H1 (cell line): Measurements from ENCODE around the gene UBE2O. TPM values are rescaled to one million over a fixed set of nuclear protein-coding genes. Genes with fewer than 3 reads are reported as not detected.

Experiments used
- CTCF ChIA-PET: fragments of 300-600 bp; sonication (Branson Sonifier 250); formaldehyde crosslinking; loops from one replicate; lab custom pipeline; 2021; ENCODE audit not compliant: partially characterized antibody; lab: Charles Lee
- POLR2A ChIA-PET: fragments of 300-600 bp; sonication (Branson Sonifier 250); formaldehyde crosslinking; loops from one replicate; lab custom pipeline; 2021; ENCODE audit warnings: inconsistent platforms; ENCODE audit not compliant: partially characterized antibody; lab: Charles Lee
- DNase-seq, 2 experiments: peaks; one replicate each; pipeline versions ENCODE4 v3.0.0 to v3.0.0-alpha.2; 2010 to 2022; ENCODE audit warnings: low spot score in 2 of 2, low read depth in 1 of 2, mixed read lengths in 1 of 2
- FAIRE-seq: peaks from 2 replicates; lab custom pipeline; 2011; peaks lifted over from hg19 to GRCh38; lab: Jason Lieb, UNC
- H2AFZ ChIP-seq: 2 replicates; pipeline ENCODE4 v1.8.1; 2012; ENCODE audit warnings: low read length, inconsistent platforms
- H2AK5ac ChIP-seq: 2 replicates; pipeline ENCODE4 v1.6.1; 2013; ENCODE audit warnings: low read depth, low read length
- H2BK120ac ChIP-seq: replicated peaks from 2 replicates; pipeline ENCODE3; 2013; ENCODE audit warnings: low read depth, low read length, inconsistent platforms
- H2BK12ac ChIP-seq: 2 replicates; pipeline ENCODE4 v1.6.1; 2013; ENCODE audit warnings: low read depth, low read length
- H2BK15ac ChIP-seq: 2 replicates; pipeline ENCODE4 v1.6.1; 2013; ENCODE audit warnings: low read length
- H2BK20ac ChIP-seq: 2 replicates; pipeline ENCODE4 v1.6.1; 2013; ENCODE audit warnings: low read length
- H2BK5ac ChIP-seq: 2 replicates; pipeline ENCODE4 v1.6.1; 2013; ENCODE audit warnings: low read depth, low read length
- H3K14ac ChIP-seq: 2 replicates; pipeline ENCODE4 v1.6.1; 2013; ENCODE audit warnings: inconsistent platforms; ENCODE audit not compliant: insufficient read length
- H3K18ac ChIP-seq: 2 replicates; pipeline ENCODE4 v1.6.1; 2013; ENCODE audit warnings: low read length; ENCODE audit errors: extremely low read depth
- H3K23ac ChIP-seq: 2 replicates; pipeline ENCODE4 v1.6.1; 2013; ENCODE audit warnings: inconsistent platforms; ENCODE audit not compliant: insufficient read length
- H3K23me2 ChIP-seq: 2 replicates; pipeline ENCODE4 v1.6.1; 2013; ENCODE audit warnings: low read depth, low read length
- H3K27ac ChIP-seq: 2 replicates; pipeline ENCODE4 v1.6.1; 2011; ENCODE audit warnings: low read depth, low read length, inconsistent platforms
- H3K27me3 ChIP-seq, 4 experiments: replicated peaks in 1 of 4; 1 replicate in 1 of 4; 2 replicates in 3 of 4; pipeline versions ENCODE4 v1.6.1 to v1.8.1; 2011 to 2013; ENCODE audit warnings: low read length in 3 of 4, mild to moderate bottlenecking in 3 of 4, inconsistent platforms in 2 of 4, mixed read lengths in 2 of 4, moderate library complexity in 1 of 4; ENCODE audit not compliant: control insufficient read depth in 3 of 4, insufficient read depth in 3 of 4; ENCODE audit errors: extremely low read depth in 1 of 4
- H3K36me3 ChIP-seq, 4 experiments: 2 replicates each; pipeline versions ENCODE4 v1.6.1 to v1.8.1; 2011 to 2013; ENCODE audit warnings: mild to moderate bottlenecking in 4 of 4, low read length in 3 of 4, moderate library complexity in 2 of 4, control low read depth in 1 of 4, inconsistent platforms in 1 of 4; ENCODE audit not compliant: insufficient read depth in 4 of 4, control insufficient read depth in 2 of 4
- H3K4ac ChIP-seq: replicated peaks from 2 replicates; pipeline ENCODE3; 2013; ENCODE audit warnings: low read length, low read depth, mixed read lengths, inconsistent platforms; ENCODE audit not compliant: insufficient read length
- H3K4me1 ChIP-seq, 4 experiments: replicated peaks in 1 of 4; 1 replicate in 1 of 4; 2 replicates in 3 of 4; pipeline versions ENCODE4 v1.6.1 to v1.8.1; 2011 to 2013; ENCODE audit warnings: low read length in 3 of 4, inconsistent platforms in 2 of 4, mixed read lengths in 1 of 4; ENCODE audit not compliant: insufficient read depth in 4 of 4, control insufficient read depth in 3 of 4
- H3K4me2 ChIP-seq, 2 experiments: 2 replicates each; pipeline versions ENCODE4 v1.6.1 to v1.8.1; 2011 to 2013; ENCODE audit warnings: low read depth in 2 of 2, low read length in 2 of 2, control low read depth in 1 of 2, inconsistent platforms in 1 of 2, mild to moderate bottlenecking in 1 of 2; ENCODE audit not compliant: insufficient read depth in 1 of 2
- H3K4me3 ChIP-seq, 4 experiments: fragments of 200-600, 300-600 bp in 1 of 4; sonication (generic), shearing (Covaris generic), sonication (Bioruptor Twin) in 1 of 4; 2 replicates each; pipeline versions ENCODE4 v1.5.1 to v1.8.1; 2011 to 2016; ENCODE audit warnings: low read length in 4 of 4, low read depth in 3 of 4, control low read depth in 2 of 4, inconsistent platforms in 2 of 4, mild to moderate bottlenecking in 2 of 4, mixed read lengths in 1 of 4, moderate library complexity in 1 of 4; ENCODE audit not compliant: insufficient read depth in 2 of 4; ENCODE audit errors: extremely low read depth in 1 of 4
- H3K56ac ChIP-seq: replicated peaks from 2 replicates; pipeline ENCODE3; 2013; ENCODE audit warnings: low read depth, mild to moderate bottlenecking, mixed read lengths, low read length, inconsistent platforms; ENCODE audit not compliant: insufficient read length
- H3K79me1 ChIP-seq: 2 replicates; pipeline ENCODE4 v1.6.1; 2013; ENCODE audit warnings: low read depth, low read length, control low read depth
- H3K79me2 ChIP-seq, 2 experiments: 2 replicates each; pipeline versions ENCODE4 v1.6.1 to v1.8.1; 2012 to 2013; ENCODE audit warnings: low read length in 2 of 2, mild to moderate bottlenecking in 2 of 2, inconsistent platforms in 1 of 2; ENCODE audit not compliant: insufficient read depth in 2 of 2, control insufficient read depth in 1 of 2
- H3K9ac ChIP-seq, 4 experiments: replicated peaks in 1 of 4; 1 replicate in 1 of 4; 2 replicates in 3 of 4; pipeline versions ENCODE4 v1.6.1 to v1.8.1; 2011 to 2013; ENCODE audit warnings: low read depth in 3 of 4, low read length in 3 of 4, control low read depth in 2 of 4, mild to moderate bottlenecking in 2 of 4, moderate library complexity in 2 of 4, inconsistent platforms in 1 of 4; ENCODE audit errors: extremely low read depth in 1 of 4
- H3K9me3 ChIP-seq, 2 experiments: 2 replicates each; pipeline versions ENCODE4 v1.6.1 to v1.8.1; 2012 to 2013; ENCODE audit warnings: mild to moderate bottlenecking in 2 of 2, moderate library complexity in 2 of 2, control low read depth in 1 of 2, inconsistent platforms in 1 of 2, low read depth in 1 of 2, low read length in 1 of 2, mixed read lengths in 1 of 2; ENCODE audit not compliant: insufficient read depth in 2 of 2
- H4K20me1 ChIP-seq, 2 experiments: replicated peaks in 1 of 2; 2 replicates each; pipeline versions ENCODE3 to v1.8.1; 2011 to 2013; ENCODE audit warnings: inconsistent platforms in 2 of 2, low read length in 2 of 2, mild to moderate bottlenecking in 1 of 2; ENCODE audit not compliant: insufficient read depth in 2 of 2, control insufficient read depth in 1 of 2
- H4K5ac ChIP-seq: 2 replicates; pipeline ENCODE4 v1.6.1; 2013; ENCODE audit warnings: low read length, low read depth, mixed read lengths, inconsistent platforms; ENCODE audit not compliant: insufficient read length
- H4K8ac ChIP-seq: 2 replicates; pipeline ENCODE4 v1.8.0; 2013; ENCODE audit warnings: mild to moderate bottlenecking, moderate library complexity, low read length, inconsistent platforms; ENCODE audit not compliant: insufficient read depth; ENCODE audit errors: extremely low read depth
- H4K91ac ChIP-seq: replicated peaks from 2 replicates; pipeline ENCODE3; 2013; ENCODE audit warnings: low read length, mixed read lengths, inconsistent platforms; ENCODE audit not compliant: insufficient read length
- CHD1 ChIP-seq: IDR thresholded peaks from 2 replicates; pipeline ENCODE4 v1.6.1; 2012; ENCODE audit warnings: low read depth, low read length, improper control_type of control experiment
- MAX ChIP-seq: IDR thresholded peaks from 2 replicates; pipeline ENCODE4 v1.6.1; 2012; ENCODE audit warnings: inconsistent platforms
- RAD21 ChIP-seq, 2 experiments: IDR thresholded peaks in 1 of 2; conservative IDR thresholded peaks in 1 of 2; 2 replicates each; pipeline ENCODE4 v1.6.1; 2011; ENCODE audit warnings: low read depth in 2 of 2, low read length in 2 of 2, improper control_type of control experiment in 1 of 2, inconsistent platforms in 1 of 2, mild to moderate bottlenecking in 1 of 2, moderate library complexity in 1 of 2
- RFX5 ChIP-seq: IDR thresholded peaks from 2 replicates; pipeline ENCODE4 v1.6.1; 2011; ENCODE audit warnings: low read depth, low read length, improper control_type of control experiment, borderline replicate concordance
- SIN3A ChIP-seq, 2 experiments: IDR thresholded peaks in 1 of 2; conservative IDR thresholded peaks in 1 of 2; 2 replicates each; pipeline ENCODE4 v1.6.1; 2011 to 2012; ENCODE audit warnings: low read length in 2 of 2, improper control_type of control experiment in 1 of 2, low read depth in 1 of 2, mild to moderate bottlenecking in 1 of 2
- TCF12 ChIP-seq: IDR thresholded peaks from 2 replicates; pipeline ENCODE4 v1.6.1; 2011; ENCODE audit warnings: low read depth, mild to moderate bottlenecking, low read length
- TEAD4 ChIP-seq: IDR thresholded peaks from 2 replicates; pipeline ENCODE4 v1.6.1; 2012; ENCODE audit warnings: low read depth, low read length, inconsistent platforms, mixed read lengths
- YY1 ChIP-seq: IDR thresholded peaks from 2 replicates; pipeline ENCODE4 v1.6.1; 2011; ENCODE audit warnings: low read depth, mild to moderate bottlenecking, low read length
- WGBS, 2 experiments: shearing (Covaris generic) in 1 of 2; methylation state at CpG; one replicate each; pipeline versions ENCODE4 v1.1.6 to v1.1.7; 2013 to 2015; ENCODE audit warnings: low lambda C conversion rate in 2 of 2, mixed read lengths in 2 of 2, inconsistent platforms in 1 of 2, low coverage in 1 of 2, missing lambda C conversion rate in 1 of 2; ENCODE audit not compliant: insufficient replicate concordance in 2 of 2, insufficient coverage in 1 of 2, insufficient read length in 1 of 2; ENCODE audit errors: extremely low coverage in 1 of 2, missing lambda C conversion rate in 1 of 2; 5-methylcytosine and 5-hydroxymethylcytosine counted together
- polyA plus RNA-seq, 7 experiments: library from polyadenylated mRNA; depleted of rRNA in 3 of 7; stranded (reverse) in 5 of 7; unstranded in 2 of 7; fragments of >200 nt in 5 of 7; fragments of 200-250 nt in 2 of 7; gene quantifications; 1 replicate in 5 of 7; 2 replicates in 1 of 7; 4 replicates in 1 of 7; pipeline versions ENCODE4 v1.2.1 to v1.2.3, GENCODE V29; 2011 to 2013; ENCODE audit warnings: missing spikeins in 2 of 7, mixed read lengths in 2 of 7
- total RNA-seq: library from RNA; stranded (reverse); fragmentation: NEBNext Ultra II Directional; extraction: Animal tissue kit (Norgen Biotek cat#: 25700); gene quantifications from 2 replicates; pipeline ENCODE4 v1.2.1, GENCODE V29; 2021
- TF ChIP-seq, protein P1 (sequence below), 3 experiments: IDR thresholded peaks; 1 replicate in 2 of 3; 2 replicates in 1 of 3; pipeline versions ENCODE4 v1.5.1 to v1.6.1; 2011; ENCODE audit warnings: low read length in 3 of 3, mild to moderate bottlenecking in 3 of 3, inconsistent platforms in 2 of 3, low read depth in 1 of 3, moderate library complexity in 1 of 3; ENCODE audit not compliant: insufficient read depth in 1 of 3; ENCODE audit errors: control extremely low read depth in 1 of 3

UBE2O gene
- total and polyA plus RNA-seq, 2 of the 8 experiments (the other 6 are each of a cell fraction or from before 2014, with no cell fraction given) = 24.4 to 63.0 TPM

DNA sequence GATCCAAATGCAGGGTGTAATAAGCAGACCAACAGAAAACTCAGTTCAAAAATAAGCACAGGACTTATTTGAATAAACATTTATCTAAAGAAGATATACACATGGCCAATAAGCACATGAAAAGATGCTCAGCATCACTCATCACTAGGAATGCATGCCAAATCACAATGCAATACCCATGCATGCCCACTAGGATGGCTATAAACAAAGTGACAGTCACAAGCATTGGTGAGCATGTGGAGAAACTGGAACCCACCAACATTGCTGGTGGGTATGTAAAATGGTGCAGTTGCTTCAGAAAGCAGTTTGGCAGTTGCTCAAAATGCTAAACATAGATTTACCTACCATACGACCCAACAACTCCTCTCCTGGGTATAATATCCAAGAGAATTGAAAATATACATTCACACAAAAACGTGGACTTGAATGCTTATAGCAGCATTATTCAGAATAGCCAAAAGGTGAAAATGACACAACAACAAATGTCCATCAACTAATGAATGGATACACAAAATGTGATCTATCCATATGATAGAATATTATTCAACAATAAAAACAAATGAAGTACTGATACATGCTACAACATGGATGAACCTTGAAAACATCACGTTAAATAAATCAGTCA lies 20.1 kb downstream of the UBE2O start:
- no peak overlapping the region for H4K8ac ChIP-seq
- H3K23ac ChIP-seq = no peak overlapping the region
- no peak overlapping the region for H3K56ac ChIP-seq
- no peak overlapping the region for H2AFZ ChIP-seq
- peaks cover 20 to 28% of the 10 kb centered on the region in 2 experiments for H4K20me1 ChIP-seq
- no peak overlapping the region for H2AK5ac ChIP-seq
- H3K23me2 ChIP-seq = no peaks in the 10 kb centered on the region
- H2BK120ac ChIP-seq = no peak overlapping the region
- H3K79me1 ChIP-seq = peaks cover 23% of the 10 kb centered on the region
- H2BK5ac ChIP-seq = no peak overlapping the region
- POLR2A ChIA-PET = no interaction called here
- no peak overlapping the region for H3K14ac ChIP-seq
- no peak overlapping the region for H2BK15ac ChIP-seq
- TF ChIP-seq RAD21 (IDR thresholded peaks at IDR 0.05 in 1 of 2, conservative IDR thresholded peaks at IDR 0.05 in 1 of 2; ENCODE audit: low read depth in 2 of 2, low read length in 2 of 2) = peak in 1 of 2 experiments; percentile 7; a peak in 1 of 4 replicates
- peak in 1 of 2 experiments; percentile 82; a peak in 2 of 4 replicates for TF ChIP-seq SIN3A (conservative IDR thresholded peaks at IDR 0.05 in 1 of 2, IDR thresholded peaks at IDR 0.05 in 1 of 2; ENCODE audit: low read depth in 1 of 2, low read length in 2 of 2)
- TF ChIP-seq YY1 = no peak
- TF ChIP-seq RFX5 = peak; percentile 73; the same call in 1 of the 2 replicates
- TF ChIP-seq, protein P1, sequence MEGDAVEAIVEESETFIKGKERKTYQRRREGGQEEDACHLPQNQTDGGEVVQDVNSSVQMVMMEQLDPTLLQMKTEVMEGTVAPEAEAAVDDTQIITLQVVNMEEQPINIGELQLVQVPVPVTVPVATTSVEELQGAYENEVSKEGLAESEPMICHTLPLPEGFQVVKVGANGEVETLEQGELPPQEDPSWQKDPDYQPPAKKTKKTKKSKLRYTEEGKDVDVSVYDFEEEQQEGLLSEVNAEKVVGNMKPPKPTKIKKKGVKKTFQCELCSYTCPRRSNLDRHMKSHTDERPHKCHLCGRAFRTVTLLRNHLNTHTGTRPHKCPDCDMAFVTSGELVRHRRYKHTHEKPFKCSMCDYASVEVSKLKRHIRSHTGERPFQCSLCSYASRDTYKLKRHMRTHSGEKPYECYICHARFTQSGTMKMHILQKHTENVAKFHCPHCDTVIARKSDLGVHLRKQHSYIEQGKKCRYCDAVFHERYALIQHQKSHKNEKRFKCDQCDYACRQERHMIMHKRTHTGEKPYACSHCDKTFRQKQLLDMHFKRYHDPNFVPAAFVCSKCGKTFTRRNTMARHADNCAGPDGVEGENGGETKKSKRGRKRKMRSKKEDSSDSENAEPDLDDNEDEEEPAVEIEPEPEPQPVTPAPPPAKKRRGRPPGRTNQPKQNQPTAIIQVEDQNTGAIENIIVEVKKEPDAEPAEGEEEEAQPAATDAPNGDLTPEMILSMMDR (IDR thresholded peaks at IDR 0.05; ENCODE audit: control extremely low read depth in 1 of 3, insufficient read depth in 1 of 3, low read depth in 1 of 3, low read length in 3 of 3) = peak in 2 of 3 experiments; percentile 35 to 72; a peak in 2 of 4 replicates
- TF ChIP-seq CHD1 = no peak
- peak; percentile 46; the same call in 1 of the 2 replicates for TF ChIP-seq MAX
- no peak for TF ChIP-seq TCF12
- TF ChIP-seq TEAD4 = peak; percentile 68
- TF ChIP-seq, all 59 proteins: peak for 6
- Histone ChIP-seq H3K36me3 (no peaks in the 10 kb centered on the region), H4K5ac (no peak overlapping the region), H3K4ac (no peak overlapping the region), H3K9me3 (no peaks in the 10 kb centered on the region), H3K9ac (no peak overlapping the region), H3K79me2 (peaks cover 14 to 87% of the 10 kb centered on the region in 2 experiments), H3K4me1 (peaks cover 0 to 22% (median 7%) of the 10 kb centered on the region in 4 experiments), H2BK20ac (no peak overlapping the region), H4K91ac (no peak overlapping the region), H3K27me3 (no peaks in the 10 kb centered on the region), H3K27ac (no peak overlapping the region), H3K4me2 (no peak overlapping the region), H2BK12ac (no peak overlapping the region), H3K18ac (no peak overlapping the region), H3K4me3 (no peak overlapping the region)
- CTCF ChIA-PET = no interaction called here
- DNase-seq = no peak
- WGBS, 2 experiments = 85% methylated on average over 3 of the region's 3 CpGs; no CpG with 5 or more reads in 1 of the 2 experiments
- FAIRE-seq = no peak
